HG02588 (cell line): ENCODE data around the gene SNORC.

Source experiments
- ATAC-seq: cut with Tn5 transposase; IDR thresholded peaks from one replicate; pipeline ENCODE4 v1.9.1; 2021; ENCODE audit warnings: mild to moderate bottlenecking, moderate library complexity; ENCODE audit not compliant: unreplicated experiment

Gene SNORC

GRCh38 chr2:232866104-232866503 is 4.0 kb upstream of the SNORC start:
- no peak for ATAC-seq

GRCh38 chr2:232869138-232870017 is 686 bp upstream of the SNORC start:
- no peak for ATAC-seq

- ATAC-seq: no peak
Measured at GRCh38 chr2:232870766-232871371, 805 bp downstream of the SNORC start.

- ATAC-seq: no peak
Measured at GRCh38 chr2:232871418-232871834, 1.4 kb downstream of the SNORC start.

GRCh38 chr2:232871835-232872736 is 2.0 kb downstream of the SNORC start:
- ATAC-seq: no peak

GRCh38 chr2:232872826-232873225 is 2.8 kb downstream of the SNORC start:
- no peak for ATAC-seq

- no peak for ATAC-seq
Measured at GRCh38 chr2:232873292-232873908, 3.3 kb downstream of the SNORC start.

- ATAC-seq: no peak
Measured at GRCh38 chr2:232873909-232874641, 4.0 kb downstream of the SNORC start.

- no peak for ATAC-seq
Measured at GRCh38 chr2:232874677-232875223, 4.7 kb downstream of the SNORC start.

- no peak for ATAC-seq
Measured at GRCh38 chr2:232875256-232876121, 5.4 kb downstream of the SNORC start.

- ATAC-seq: no peak
Measured at GRCh38 chr2:232876161-232876977, 6.3 kb downstream of the SNORC start.

- no peak for ATAC-seq
Measured at GRCh38 chr2:232876978-232877441, 6.9 kb downstream of the SNORC start.

GRCh38 chr2:232877940-232878511 is 8.0 kb downstream of the SNORC start:
- no peak for ATAC-seq

GRCh38 chr2:232878855-232879617 is 9.0 kb downstream of the SNORC start:
- ATAC-seq: no peak

- no peak for ATAC-seq
Measured at GRCh38 chr2:232879618-232880494, 9.8 kb downstream of the SNORC start.

GRCh38 chr2:232880764-232881351 is 10.8 kb downstream of the SNORC start:
- ATAC-seq: no peak
